NCI-H1417 treated with DMSO at 0.1 percent for 48 hours (cell line): Measurements from ENCODE around the gene CTNS.

Experiments used
- DNase-seq: peaks from one replicate; lab custom pipeline; 2025; lab: John Stamatoyannopoulos, UW

CTNS gene

GRCh38 chr17:3626831-3627768, 9.5 kb upstream of the CTNS start:
- DNase-seq, result no peak

- no peak for DNase-seq
These were observed 8.8 kb upstream of the CTNS start for GRCh38 chr17:3627769-3628167.

- DNase-seq, result no peak
These were observed 5.8 kb upstream of the CTNS start for GRCh38 chr17:3630781-3631180.

GRCh38 chr17:3632287-3632686, 4.3 kb upstream of the CTNS start:
- DNase-seq, result no peak

GRCh38 chr17:3635474-3636153, 946 bp upstream of the CTNS start:
- DNase-seq, result no peak

- no peak for DNase-seq
These were observed 381 bp downstream of the CTNS start for GRCh38 chr17:3636908-3637373.

- DNase-seq, result no peak
These were observed 3.5 kb downstream of the CTNS start for GRCh38 chr17:3639981-3640596.

GRCh38 chr17:3641014-3641413, 4.5 kb downstream of the CTNS start:
- DNase-seq, result no peak

- DNase-seq, result no peak
These were observed 5.3 kb downstream of the CTNS start for GRCh38 chr17:3641717-3642486.

GRCh38 chr17:3643889-3644349, 7.4 kb downstream of the CTNS start:
- DNase-seq, result no peak

- no peak for DNase-seq
These were observed 8.8 kb downstream of the CTNS start for GRCh38 chr17:3645310-3645709.

GRCh38 chr17:3647251-3647650, 10.7 kb downstream of the CTNS start:
- DNase-seq, result no peak

- DNase-seq, result no peak
These were observed 11.4 kb downstream of the CTNS start for GRCh38 chr17:3647769-3648555.

GRCh38 chr17:3655766-3656165, 19.2 kb downstream of the CTNS start:
- DNase-seq, result no peak

- no peak for DNase-seq
These were observed 19.8 kb downstream of the CTNS start for GRCh38 chr17:3656353-3656752.

GRCh38 chr17:3656755-3657587, 20.4 kb downstream of the CTNS start:
- DNase-seq, result no peak

- no peak for DNase-seq
These were observed 21.0 kb downstream of the CTNS start for GRCh38 chr17:3657588-3657869.

GRCh38 chr17:3657874-3658783, 21.6 kb downstream of the CTNS start:
- no peak for DNase-seq

- DNase-seq, result no peak
These were observed 22.4 kb downstream of the CTNS start for GRCh38 chr17:3658784-3659449.
